Loucy (cell line): ENCODE results near the gene TNIP1.

ENCODE experiments used
- CTCF ChIP-seq: fragments of 200-600 bp; sonication (generic); conservative IDR thresholded peaks from 2 replicates; pipeline ENCODE4 v1.5.1; 2014; ENCODE audit warnings: mild to moderate bottlenecking, antibody characterized with exemption, low read length
- EZH2phosphoT487 ChIP-seq: fragments of 200-600 bp; IDR thresholded peaks from 2 replicates; pipeline ENCODE4 v1.6.1; 2018; ENCODE audit warnings: antibody characterized with exemption, mild to moderate bottlenecking, moderate library complexity, borderline replicate concordance

GRCh38 chr5:151073280-151073679, 7.6 kb downstream of the TNIP1 start:
- TF ChIP-seq CTCF (no peak), EZH2phosphoT487 (no peak)
